ENCODE results near the gene DHDH. TPM values are rescaled to one million over a fixed set of nuclear protein-coding genes. Genes with fewer than 3 reads are reported as not detected.
A peak's percentile ranks its signal among the peaks of the same experiment; 100 is the strongest.

The DHDH gene
- total RNA-seq, 1 donor from 2014 or later: 1.0 TPM

DNA sequence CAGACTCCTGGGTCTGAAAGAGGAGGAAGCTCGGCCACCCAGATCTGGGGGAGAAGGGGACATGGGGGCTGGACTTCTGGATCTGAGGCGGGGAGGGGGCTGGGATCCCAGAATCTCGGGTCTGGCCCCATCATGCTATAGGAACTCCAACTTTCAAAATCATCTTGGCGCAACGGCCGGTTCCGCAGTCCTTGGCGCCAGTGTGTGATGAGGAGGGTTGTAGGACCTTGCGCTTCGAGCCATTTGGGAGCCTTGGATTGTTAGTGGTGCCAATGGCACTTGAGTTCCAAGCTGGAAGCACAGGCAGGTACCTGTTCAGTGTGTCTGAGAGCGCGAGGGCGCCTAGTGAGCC, 60.5 kb downstream of the DHDH start:
- peak overlapping the region; percentile 81 for H3K4me3 ChIP-seq (ENCODE audit: low read depth, low read length)
- no peak for DNase-seq (ENCODE audit: low read depth)
- no peak for TF ChIP-seq CTCF (IDR thresholded peaks at IDR 0.05; ENCODE audit: insufficient read depth, low read length, poor library complexity, severe bottlenecking)
- H3K36me3 ChIP-seq (ENCODE audit: control insufficient read depth, insufficient read depth, low read length): no peaks in the 10 kb centered on the region
- H3K27me3 ChIP-seq (ENCODE audit: control insufficient read depth, insufficient read depth, low read length): no peaks in the 10 kb centered on the region

Other genes starting within 250 kb of the DHDH start
- 1.8 and 1.9 TPM in 2 replicates for gene FUT2, start 237.7 kb upstream of the DHDH start, total RNA-seq
- gene MAMSTR, start 214.0 kb upstream of the DHDH start, total RNA-seq: 1.0 and 1.3 TPM in 2 replicates
- 3.8 and 4.8 TPM in 2 replicates for gene RASIP1, start 193.1 kb upstream of the DHDH start, total RNA-seq
- gene IZUMO1, start 186.8 kb upstream of the DHDH start, total RNA-seq: 0.25 TPM in 1 of 2 replicates, not detected in the other
- gene FUT1, start 181.1 kb upstream of the DHDH start, total RNA-seq: 10.4 and 12.3 TPM in 2 replicates
- 0.13 TPM in 1 of 2 replicates, not detected in the other for gene FGF21, start 178.2 kb upstream of the DHDH start, total RNA-seq
- 47.7 and 56.8 TPM in 2 replicates for gene BCAT2, start 122.7 kb upstream of the DHDH start, total RNA-seq
- gene HSD17B14, start 97.2 kb upstream of the DHDH start, total RNA-seq: 10.2 and 15.0 TPM in 2 replicates
- 10.0 and 11.1 TPM in 2 replicates for gene PLEKHA4, start 65.1 kb upstream of the DHDH start, total RNA-seq
- 225 and 233 TPM in 2 replicates for gene PPP1R15A, start 61.3 kb upstream of the DHDH start, total RNA-seq
- not detected in 2 replicates for gene TULP2, start 35.0 kb upstream of the DHDH start, total RNA-seq
- 248 and 260 TPM in 2 replicates for gene NUCB1, start 33.4 kb upstream of the DHDH start, total RNA-seq
- gene BAX, start 21.2 kb downstream of the DHDH start, total RNA-seq: 128 and 140 TPM in 2 replicates
- gene FTL, start 31.6 kb downstream of the DHDH start, total RNA-seq: 2,415 and 2,688 TPM in 2 replicates
- gene GYS1, start 59.6 kb downstream of the DHDH start, total RNA-seq: 23.1 and 24.8 TPM in 2 replicates
- gene RUVBL2, start 60.2 kb downstream of the DHDH start, total RNA-seq: 174 and 177 TPM in 2 replicates
- 8.2 and 8.4 TPM in 2 replicates for gene LHB, start 83.4 kb downstream of the DHDH start, total RNA-seq
- not detected in 2 replicates for gene CGB3, start 90.6 kb downstream of the DHDH start, total RNA-seq
- gene CGB2, start 98.2 kb downstream of the DHDH start, total RNA-seq: 1.9 and 5.1 TPM in 2 replicates
- gene CGB1, start 103.2 kb downstream of the DHDH start, total RNA-seq: 13.7 and 15.3 TPM in 2 replicates
- gene CGB5, start 110.1 kb downstream of the DHDH start, total RNA-seq: 0.89 TPM in 1 of 2 replicates, not detected in the other
- 3.3 and 7.4 TPM in 2 replicates for gene CGB8, start 115.4 kb downstream of the DHDH start, total RNA-seq
- 5.5 and 14.4 TPM in 2 replicates for gene CGB7, start 124.0 kb downstream of the DHDH start, total RNA-seq
- 0.58 TPM in 1 of 2 replicates, not detected in the other for gene NTF4, start 131.1 kb downstream of the DHDH start, total RNA-seq
- not detected in 2 replicates for gene KCNA7, start 139.0 kb downstream of the DHDH start, total RNA-seq
- 108 and 135 TPM in 2 replicates for gene SNRNP70, start 151.8 kb downstream of the DHDH start, total RNA-seq
- gene LIN7B, start 180.7 kb downstream of the DHDH start, total RNA-seq: 3.4 and 5.8 TPM in 2 replicates
- gene C19orf73, start 185.4 kb downstream of the DHDH start, total RNA-seq: 4.2 and 4.6 TPM in 2 replicates
- gene PPFIA3, start 185.8 kb downstream of the DHDH start, total RNA-seq: 0.88 and 10.9 TPM in 2 replicates
- gene HRC, start 221.7 kb downstream of the DHDH start, total RNA-seq: not detected in 2 replicates
- 13.5 and 16.7 TPM in 2 replicates for gene TRPM4, start 224.1 kb downstream of the DHDH start, total RNA-seq

Data from kidney epithelial cell (primary cell).